NOMO-1 treated with dmso at 0.1 percent for 144 hours (cell line): ENCODE results near the gene RASL11A.
A peak's percentile ranks its signal among the peaks of the same experiment; 100 is the strongest.
"Not testable (repeated sequence)": the region's sequence is repeated elsewhere in the genome, so short reads cannot be mapped to it uniquely, and the experiment has no call there.

Source experiments
- DNase-seq: peaks from one replicate; lab custom pipeline; 2025; ENCODE audit not compliant: unreplicated experiment; lab: John Stamatoyannopoulos, UW

Gene RASL11A

GRCh38 chr13:27270594-27271520, at the start of gene RASL11A:
Gene RASL11A (plus strand): TSS chr13:27270830. CDS start chr13:27270945, 115 bp downstream.
- peak; percentile 77 for DNase-seq

- not testable (repeated sequence) for DNase-seq
Measured at GRCh38 chr13:27222100-27222499, 48.5 kb upstream of the RASL11A start.

- no peak for DNase-seq
Measured at GRCh38 chr13:27226991-27227390, 43.6 kb upstream of the RASL11A start.

GRCh38 chr13:27228131-27228530, 42.5 kb upstream of the RASL11A start:
- no peak for DNase-seq

GRCh38 chr13:27229642-27230041, 41.0 kb upstream of the RASL11A start:
- no peak for DNase-seq

GRCh38 chr13:27233964-27234363, 36.7 kb upstream of the RASL11A start:
- no peak for DNase-seq

- no peak for DNase-seq
Measured at GRCh38 chr13:27236478-27236877, 34.2 kb upstream of the RASL11A start.

- no peak for DNase-seq
Measured at GRCh38 chr13:27242702-27243101, 27.9 kb upstream of the RASL11A start.

GRCh38 chr13:27245610-27246009, 25.0 kb upstream of the RASL11A start:
- DNase-seq, result no peak

GRCh38 chr13:27250833-27251165, 19.8 kb upstream of the RASL11A start:
- no peak for DNase-seq

- peak; percentile 97 for DNase-seq
Measured at GRCh38 chr13:27251166-27252091, 19.2 kb upstream of the RASL11A start, which contains the start of gene RPL21. Gene RPL21 (plus strand): TSS chr13:27251558. CDS start chr13:27253777, 2,219 bp downstream.

GRCh38 chr13:27252467-27252866, 18.2 kb upstream of the RASL11A start:
- DNase-seq, result no peak

GRCh38 chr13:27257233-27257568, 13.4 kb upstream of the RASL11A start:
- DNase-seq, result no peak

- no peak for DNase-seq
Measured at GRCh38 chr13:27257648-27258253, 12.9 kb upstream of the RASL11A start.

- DNase-seq, result no peak
Measured at GRCh38 chr13:27258637-27259386, 11.8 kb upstream of the RASL11A start.

GRCh38 chr13:27259831-27260230, 10.8 kb upstream of the RASL11A start:
- peak; percentile 74 for DNase-seq

- DNase-seq, result no peak
Measured at GRCh38 chr13:27261396-27261795, 9.2 kb upstream of the RASL11A start.

GRCh38 chr13:27263438-27263837, 7.2 kb upstream of the RASL11A start:
- no peak for DNase-seq

GRCh38 chr13:27264181-27264580, 6.4 kb upstream of the RASL11A start:
- no peak for DNase-seq

GRCh38 chr13:27264648-27265047, 6.0 kb upstream of the RASL11A start:
- no peak for DNase-seq

GRCh38 chr13:27266917-27267316, 3.7 kb upstream of the RASL11A start:
- no peak for DNase-seq
